Myocyte (in vitro differentiated cells): Measurements from ENCODE around the gene PTPN1. TPM values are rescaled to one million over a fixed set of nuclear protein-coding genes. Genes with fewer than 3 reads are reported as not detected.
"Not testable (repeated sequence)": the region's sequence is repeated elsewhere in the genome, so short reads cannot be mapped to it uniquely, and the experiment has no call there.

ENCODE experiments used
- DNase-seq: peaks from one replicate; pipeline ENCODE4 v3.0.0-alpha.2; 2012; ENCODE audit warnings: low read depth
- total RNA-seq: library from RNA; depleted of rRNA; stranded (reverse); fragments of >200 nt; gene quantifications from 2 replicates; pipeline ENCODE4 v1.2.3, GENCODE V29; 2014

PTPN1 gene
- total RNA-seq, 1 donor from 2014 or later: 35.4 TPM

DNA sequence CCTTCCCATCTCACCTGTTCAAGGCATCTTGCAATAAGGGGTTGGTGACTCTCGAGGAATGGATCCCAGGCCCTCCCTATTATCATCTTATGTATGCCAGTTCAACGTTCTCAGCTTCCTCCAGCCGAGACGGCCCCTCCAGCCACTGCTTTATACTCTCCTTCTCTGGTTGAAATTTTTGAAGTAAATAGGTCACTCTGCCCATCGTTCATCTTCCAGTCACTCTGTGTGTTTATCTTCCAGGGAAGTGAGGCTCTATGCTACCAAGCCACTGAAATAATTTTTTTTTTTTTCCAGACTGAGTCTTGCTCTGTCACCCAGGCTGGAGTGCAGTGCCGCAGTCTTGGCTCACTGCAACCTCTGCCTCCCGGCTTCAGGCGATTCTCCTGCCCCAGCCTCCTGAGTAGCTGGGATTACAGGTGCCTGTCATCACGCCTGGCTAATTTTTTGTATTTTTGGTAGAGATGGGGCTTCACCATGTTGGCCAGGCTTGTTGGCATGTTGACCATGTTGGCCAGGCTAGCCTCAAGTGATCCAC, 17.0 kb downstream of the PTPN1 start:
- DNase-seq: no peak

- DNase-seq: no peak
These were observed 17.9 kb downstream of the PTPN1 start for GRCh38 chr20:50528129-50528528.

GRCh38 chr20:50528804-50529351, 18.7 kb downstream of the PTPN1 start:
- DNase-seq: no peak

DNA sequence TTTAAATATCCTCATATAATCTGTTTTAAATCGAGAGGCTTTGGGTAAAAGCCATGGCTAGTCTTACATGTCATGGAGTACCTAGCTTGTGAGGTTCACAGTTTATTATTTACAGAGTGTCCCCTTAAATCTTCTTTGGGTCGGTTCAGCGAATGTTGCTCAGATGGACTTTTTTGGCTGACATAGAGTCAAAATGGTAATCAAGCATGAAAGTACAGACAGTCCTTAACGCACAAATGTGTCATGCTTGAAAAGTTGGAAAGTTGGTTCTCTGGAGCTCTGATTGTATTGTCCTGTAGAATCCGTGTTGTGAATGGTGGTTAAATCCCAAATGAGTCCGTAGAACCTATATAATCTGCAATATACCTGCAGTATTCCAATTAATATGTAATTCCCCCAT, 22.0 kb downstream of the PTPN1 start:
- DNase-seq: no peak

DNA sequence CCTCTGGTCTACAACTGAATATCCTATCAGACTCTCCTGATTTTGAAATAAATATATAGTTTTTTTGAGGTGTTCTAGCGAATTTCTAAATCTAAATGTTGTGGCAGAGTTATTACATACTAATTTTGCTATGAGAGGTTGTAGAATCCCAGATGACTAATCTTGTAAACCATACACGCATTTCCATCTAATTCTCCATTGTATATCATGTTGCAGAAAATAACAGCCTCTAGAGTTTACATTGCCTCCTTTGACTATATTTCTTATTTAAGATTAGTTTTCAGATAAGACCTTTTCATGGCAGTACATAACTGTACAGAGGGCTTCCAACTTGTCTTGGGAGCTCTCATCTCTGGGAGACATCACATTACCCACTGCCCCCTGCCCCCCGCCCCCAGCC, 22.9 kb downstream of the PTPN1 start:
- DNase-seq: no peak

DNA sequence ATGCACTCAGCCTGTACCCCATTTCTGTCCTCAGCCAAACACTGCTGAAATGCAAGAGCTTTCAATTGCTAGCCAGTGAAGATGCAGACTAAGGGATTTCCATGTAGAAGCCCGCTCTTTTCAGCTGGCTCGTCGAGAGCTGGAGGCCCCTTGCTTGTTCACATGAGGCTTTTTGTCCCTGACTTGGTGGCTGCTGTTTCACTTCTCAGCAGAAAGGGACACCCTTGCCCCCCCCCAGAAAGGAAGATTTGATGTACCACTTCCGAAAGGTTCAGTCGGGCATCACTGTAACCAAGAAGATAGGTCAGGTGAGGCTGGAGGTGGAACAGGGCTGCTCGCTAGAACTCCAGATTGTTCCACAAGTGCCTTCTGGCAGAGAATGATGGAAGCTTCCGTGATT, 23.3 kb downstream of the PTPN1 start:
- no peak for DNase-seq

DNA sequence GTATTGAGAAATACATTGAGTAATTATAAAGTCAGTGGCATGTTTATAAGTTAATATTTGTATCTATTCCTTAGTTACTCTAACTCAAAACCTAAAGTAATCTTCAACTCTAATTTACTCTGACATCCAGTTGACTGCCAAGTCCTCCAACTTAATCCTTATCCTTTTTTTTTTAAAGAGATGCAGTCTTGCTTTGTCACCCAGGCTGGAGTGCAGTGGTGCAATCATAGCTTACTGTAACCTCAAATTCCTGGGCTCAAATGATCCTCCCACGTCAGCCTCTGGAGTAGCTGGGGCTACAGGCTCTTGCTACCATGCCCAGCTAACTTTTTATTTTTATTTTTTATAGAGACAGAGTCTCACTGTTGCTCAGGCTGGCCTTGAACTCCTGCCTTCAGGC, 24.4 kb downstream of the PTPN1 start:
- peak; percentile 53 for DNase-seq

DNA sequence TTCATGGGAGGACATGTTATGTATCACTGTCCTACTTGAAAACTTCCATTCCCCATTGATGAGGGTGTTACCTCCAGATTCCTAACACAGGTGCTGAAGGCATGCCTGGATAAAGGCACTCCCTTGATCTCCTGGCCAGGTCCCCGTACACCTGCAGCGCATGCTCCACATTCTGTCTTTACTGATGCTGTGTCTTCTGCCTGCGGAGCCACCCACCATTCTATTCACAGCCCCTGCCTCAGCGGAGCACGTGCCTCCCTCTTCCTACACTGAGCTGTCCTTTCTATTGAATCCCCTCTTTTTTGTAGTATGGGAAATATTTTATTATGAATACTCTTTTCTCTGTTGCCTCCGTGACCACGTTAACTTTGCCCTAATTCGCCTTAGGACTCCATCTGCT, 25.0 kb downstream of the PTPN1 start:
- DNase-seq: no peak

DNA sequence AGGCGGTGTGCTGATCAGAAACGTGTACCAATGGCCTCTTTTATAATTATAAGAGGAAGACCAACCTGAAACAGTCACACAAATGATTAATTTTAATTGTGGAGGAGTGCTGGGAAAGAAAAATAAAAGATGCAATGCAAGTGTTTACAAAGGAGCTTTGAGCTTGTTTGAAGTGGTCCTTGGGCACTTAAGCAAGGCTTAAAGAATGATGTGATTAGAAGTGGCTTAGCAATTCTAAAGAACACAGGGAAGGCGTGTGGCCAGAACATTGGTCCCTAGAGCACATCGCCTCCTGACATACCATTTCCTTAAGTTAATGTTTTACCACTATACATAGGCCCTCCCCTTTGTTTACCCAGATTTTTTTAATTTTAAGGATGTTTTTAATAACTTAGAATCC, 26.1 kb downstream of the PTPN1 start:
- DNase-seq: no peak

GRCh38 chr20:50537546-50538201, 27.5 kb downstream of the PTPN1 start:
- no peak for DNase-seq

GRCh38 chr20:50538276-50538675, 28.1 kb downstream of the PTPN1 start:
- no peak for DNase-seq

GRCh38 chr20:50539798-50540197, 29.6 kb downstream of the PTPN1 start:
- not testable (repeated sequence) for DNase-seq

DNA sequence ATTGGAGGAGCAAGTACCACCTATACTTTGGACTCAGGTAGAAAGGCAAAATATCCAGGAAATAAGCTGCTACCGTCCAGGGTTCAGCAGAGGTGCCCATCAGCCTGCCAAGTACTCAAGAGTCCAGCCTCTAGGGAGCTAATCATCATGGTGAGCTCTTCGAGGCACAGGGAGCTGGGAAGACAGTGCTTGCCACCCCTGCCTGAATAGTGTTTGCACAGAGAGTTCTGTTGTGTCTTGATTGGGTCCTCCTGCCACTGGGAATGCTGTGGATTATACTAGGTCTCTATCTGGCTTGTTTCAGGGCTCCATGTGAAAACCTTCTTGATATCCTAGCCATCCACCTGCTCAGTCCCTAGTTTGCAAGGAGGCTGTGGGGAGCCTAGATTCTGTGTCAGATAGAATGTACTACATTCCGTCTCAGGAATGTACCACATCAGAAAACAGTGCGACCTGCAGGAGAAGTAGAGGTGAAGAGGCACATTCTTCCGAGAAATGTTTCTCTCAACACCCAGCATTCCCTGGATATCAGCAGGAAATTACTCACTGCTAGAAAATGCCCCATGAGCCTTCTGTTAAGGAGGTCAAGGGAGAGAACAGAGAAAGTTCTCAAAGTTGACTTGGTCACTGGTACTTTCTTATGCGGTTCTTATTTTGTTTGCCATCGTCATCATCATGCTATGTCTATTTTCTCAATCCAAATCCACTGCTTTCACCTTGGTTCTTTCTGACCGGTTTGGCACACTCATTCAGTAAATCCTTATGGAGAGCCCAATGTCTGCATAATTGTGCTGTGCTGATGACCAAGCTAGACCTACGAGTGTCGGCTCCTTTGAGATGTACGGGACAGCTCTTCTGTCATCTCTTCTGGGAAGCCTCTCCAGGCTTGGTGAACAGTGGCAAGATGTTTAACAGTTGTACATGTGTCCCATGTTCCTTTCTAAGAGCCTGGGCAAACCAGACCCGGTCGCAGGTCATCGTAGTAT, 30.7 kb downstream of the PTPN1 start:
- peak; percentile 43 for DNase-seq

DNA sequence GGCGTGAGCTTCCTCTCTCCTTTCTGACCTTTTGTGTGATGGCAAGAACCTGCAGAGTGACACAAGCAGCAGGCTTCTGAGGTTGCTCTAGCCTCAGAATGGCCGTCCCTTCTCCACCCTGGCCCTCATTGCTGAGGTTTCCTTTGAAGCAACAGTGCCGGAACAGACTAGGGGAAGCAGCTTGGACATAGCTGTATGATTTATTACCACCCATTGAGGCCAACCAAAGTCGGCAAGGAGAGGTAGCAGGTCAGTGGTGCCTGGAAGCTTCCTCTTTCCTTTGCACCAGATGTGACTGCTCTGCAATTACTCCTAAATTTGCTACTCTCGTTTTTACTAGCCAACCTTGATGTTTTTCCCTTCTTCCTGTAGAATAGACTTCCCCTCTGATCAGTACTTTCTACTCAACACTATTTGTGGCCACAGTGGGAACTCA, 31.4 kb downstream of the PTPN1 start:
- DNase-seq: no peak

GRCh38 chr20:50543326-50543725, 33.1 kb downstream of the PTPN1 start:
- DNase-seq: no peak

DNA sequence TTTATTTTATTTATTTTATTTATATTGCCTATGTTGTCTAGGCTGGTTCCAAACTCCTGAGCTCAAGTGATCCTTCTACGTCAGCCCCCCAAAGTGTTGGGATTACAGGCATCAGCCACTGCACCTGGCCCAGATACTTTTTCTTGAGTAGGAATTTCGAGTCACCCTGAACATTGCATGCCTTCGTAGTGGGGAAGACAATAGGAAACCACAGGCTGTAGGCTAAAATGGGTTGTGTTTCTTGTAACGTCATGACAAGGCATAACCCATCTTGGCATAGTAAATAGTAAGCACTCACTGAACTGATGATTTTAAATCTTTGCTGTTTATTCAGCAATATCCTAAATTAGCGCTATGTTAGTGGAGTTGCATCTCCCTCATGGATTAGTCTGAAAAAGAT, 34.9 kb downstream of the PTPN1 start:
- DNase-seq: peak; percentile 20

GRCh38 chr20:50546729-50547314, 36.6 kb downstream of the PTPN1 start:
- no peak for DNase-seq

DNA sequence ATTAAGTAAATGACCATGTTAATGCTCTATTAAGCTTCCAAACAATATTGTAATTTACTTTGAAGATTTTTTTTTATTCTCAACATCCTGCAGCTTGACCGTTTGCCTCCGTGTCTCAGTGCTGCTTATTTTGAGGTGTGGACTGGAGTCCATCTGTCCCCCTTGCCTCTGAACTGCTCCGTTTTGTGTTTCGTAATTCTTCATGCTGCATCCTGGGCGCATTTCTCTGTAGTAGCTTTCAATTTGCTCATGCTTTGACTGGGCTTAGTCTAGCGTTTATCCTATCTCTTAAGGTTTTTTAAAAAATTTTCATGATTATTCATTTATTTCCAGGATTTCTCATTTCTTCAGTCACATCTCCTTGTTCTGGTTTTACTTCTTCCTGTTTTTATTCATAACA, 37.8 kb downstream of the PTPN1 start:
- DNase-seq: no peak

DNA sequence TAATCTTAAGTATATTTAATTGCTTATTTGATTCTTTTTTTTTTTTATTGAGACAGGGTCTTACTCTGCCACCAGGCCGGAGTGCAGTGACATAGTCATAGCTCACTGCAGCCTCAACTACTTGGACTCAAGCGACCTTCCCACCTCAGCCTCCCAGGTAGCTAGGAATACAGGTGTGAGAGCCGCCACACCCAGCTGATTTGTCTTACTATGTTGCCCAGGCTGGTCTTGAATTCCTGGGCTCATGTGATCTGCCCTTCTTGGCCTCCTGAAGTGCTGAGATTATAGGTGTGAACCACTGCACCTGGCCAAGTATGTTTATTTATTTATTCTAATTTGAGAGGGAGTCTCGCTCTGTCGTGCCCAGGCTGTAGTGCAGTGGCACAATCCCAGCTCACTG, 38.2 kb downstream of the PTPN1 start:
- DNase-seq: no peak

GRCh38 chr20:50550531-50550930, 40.3 kb downstream of the PTPN1 start:
- DNase-seq: no peak

GRCh38 chr20:50551288-50551687, 41.1 kb downstream of the PTPN1 start:
- no peak for DNase-seq

DNA sequence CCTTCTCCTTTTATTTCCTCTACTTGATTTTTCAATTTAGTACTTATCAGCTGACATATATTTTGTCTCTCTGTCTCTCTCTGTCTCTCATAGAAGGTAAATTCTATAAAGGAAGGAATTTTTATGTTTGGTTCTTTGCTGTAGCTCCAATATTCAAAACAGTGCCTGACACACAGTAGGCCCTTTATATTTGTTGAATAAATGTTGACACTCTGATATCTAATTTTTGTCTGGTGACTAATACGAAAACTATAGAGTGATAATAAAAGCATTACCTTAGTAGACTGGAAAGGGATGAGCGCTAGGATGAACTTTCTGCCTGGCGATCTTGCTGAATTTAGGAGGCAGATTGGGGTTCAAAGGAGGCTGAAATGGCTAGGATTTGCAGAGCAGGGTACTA, 42.8 kb downstream of the PTPN1 start:
- no peak for DNase-seq
